BLaER1 (cell line): ENCODE measurements around the gene OR51E1.

Source experiments
- H3K27ac ChIP-seq: shearing (Covaris generic); formaldehyde crosslinking; 2 replicates; pipeline ENCODE4 v1.8.1; 2022
- H3K27me3 ChIP-seq: shearing (Covaris generic); formaldehyde crosslinking; 2 replicates; pipeline ENCODE4 v1.8.1; 2022
- H3K36me3 ChIP-seq: shearing (Covaris generic); formaldehyde crosslinking; 2 replicates; pipeline ENCODE4 v1.8.1; 2022
- H3K4me1 ChIP-seq: shearing (Covaris generic); formaldehyde crosslinking; 2 replicates; pipeline ENCODE4 v1.8.1; 2022
- H3K4me2 ChIP-seq: shearing (Covaris generic); formaldehyde crosslinking; 2 replicates; pipeline ENCODE4 v1.8.1; 2022
- H3K4me3 ChIP-seq: shearing (Covaris generic); formaldehyde crosslinking; 2 replicates; pipeline ENCODE4 v1.8.1; 2022
- H3K9ac ChIP-seq: shearing (Covaris generic); formaldehyde crosslinking; 2 replicates; pipeline ENCODE4 v1.8.1; 2022
- H3K9me3 ChIP-seq: shearing (Covaris generic); formaldehyde crosslinking; 2 replicates; pipeline ENCODE4 v1.8.1; 2022
- H4K20me1 ChIP-seq: shearing (Covaris generic); formaldehyde crosslinking; 2 replicates; pipeline ENCODE4 v1.8.1; 2022
- Cebpa-rat ChIP-seq: shearing (Covaris generic); IDR thresholded peaks from 2 replicates; pipeline ENCODE4 v1.8.1; 2022

Gene OR51E1

DNA sequence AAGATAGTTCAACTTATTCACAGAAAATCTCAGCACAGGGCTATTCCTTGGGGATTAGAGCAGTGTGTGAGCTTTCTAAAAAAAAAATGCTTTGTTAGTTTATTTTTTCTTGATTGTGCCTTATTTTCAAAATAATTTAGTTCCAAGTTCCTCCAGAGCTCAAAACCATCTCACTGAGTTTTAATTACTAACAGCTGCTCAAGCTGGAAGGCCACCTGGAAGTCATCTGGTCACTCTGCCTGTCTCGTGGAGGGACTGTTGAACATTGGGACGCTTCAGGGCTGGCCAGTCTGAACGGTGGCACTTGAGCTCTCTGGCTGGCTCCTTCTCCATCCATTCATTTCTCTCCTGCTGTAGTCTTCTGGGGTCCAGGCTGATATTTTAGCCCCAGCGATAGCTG, 4.0 kb downstream of the OR51E1 start:
- Histone ChIP-seq H3K4me3 (no peak overlapping the region), H3K4me2 (no peak overlapping the region), H3K27ac (no peak overlapping the region), H3K36me3 (no peaks in the 10 kb centered on the region), H3K4me1 (peaks cover 5% of the 10 kb centered on the region; the same call in 1 of the 2 replicates), H3K9me3 (no peaks in the 10 kb centered on the region), H4K20me1 (no peaks in the 10 kb centered on the region), H3K27me3 (no peaks in the 10 kb centered on the region), H3K9ac (no peak overlapping the region)
- no peak for TF ChIP-seq Cebpa-rat

DNA sequence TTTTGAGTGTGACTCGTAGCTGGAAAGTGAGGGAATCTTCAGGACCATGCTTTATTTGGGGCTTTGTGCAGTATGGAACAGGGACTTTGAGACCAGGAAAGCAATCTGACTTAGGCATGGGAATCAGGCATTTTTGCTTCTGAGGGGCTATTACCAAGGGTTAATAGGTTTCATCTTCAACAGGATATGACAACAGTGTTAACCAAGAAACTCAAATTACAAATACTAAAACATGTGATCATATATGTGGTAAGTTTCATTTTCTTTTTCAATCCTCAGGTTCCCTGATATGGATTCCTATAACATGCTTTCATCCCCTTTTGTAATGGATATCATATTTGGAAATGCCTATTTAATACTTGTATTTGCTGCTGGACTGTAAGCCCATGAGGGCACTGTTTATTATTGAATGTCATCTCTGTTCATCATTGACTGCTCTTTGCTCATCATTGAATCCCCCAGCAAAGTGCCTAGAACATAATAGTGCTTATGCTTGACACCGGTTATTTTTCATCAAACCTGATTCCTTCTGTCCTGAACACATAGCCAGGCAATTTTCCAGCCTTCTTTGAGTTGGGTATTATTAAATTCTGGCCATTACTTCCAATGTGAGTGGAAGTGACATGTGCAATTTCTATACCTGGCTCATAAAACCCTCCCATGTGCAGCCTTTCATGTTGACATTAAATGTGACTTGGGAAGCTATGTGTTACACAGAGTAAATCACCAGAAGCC, 11.0 kb downstream of the OR51E1 start:
- H3K9me3 ChIP-seq: no peaks in the 10 kb centered on the region
- H3K27ac ChIP-seq: no peak overlapping the region
- H3K4me2 ChIP-seq: no peak overlapping the region
- no peaks in the 10 kb centered on the region for H3K4me1 ChIP-seq
- TF ChIP-seq Cebpa-rat: no peak
- H3K4me3 ChIP-seq: no peak overlapping the region
- H3K27me3 ChIP-seq: no peaks in the 10 kb centered on the region
- no peaks in the 10 kb centered on the region for H3K36me3 ChIP-seq
- no peak overlapping the region for H3K9ac ChIP-seq
- no peaks in the 10 kb centered on the region for H4K20me1 ChIP-seq

DNA sequence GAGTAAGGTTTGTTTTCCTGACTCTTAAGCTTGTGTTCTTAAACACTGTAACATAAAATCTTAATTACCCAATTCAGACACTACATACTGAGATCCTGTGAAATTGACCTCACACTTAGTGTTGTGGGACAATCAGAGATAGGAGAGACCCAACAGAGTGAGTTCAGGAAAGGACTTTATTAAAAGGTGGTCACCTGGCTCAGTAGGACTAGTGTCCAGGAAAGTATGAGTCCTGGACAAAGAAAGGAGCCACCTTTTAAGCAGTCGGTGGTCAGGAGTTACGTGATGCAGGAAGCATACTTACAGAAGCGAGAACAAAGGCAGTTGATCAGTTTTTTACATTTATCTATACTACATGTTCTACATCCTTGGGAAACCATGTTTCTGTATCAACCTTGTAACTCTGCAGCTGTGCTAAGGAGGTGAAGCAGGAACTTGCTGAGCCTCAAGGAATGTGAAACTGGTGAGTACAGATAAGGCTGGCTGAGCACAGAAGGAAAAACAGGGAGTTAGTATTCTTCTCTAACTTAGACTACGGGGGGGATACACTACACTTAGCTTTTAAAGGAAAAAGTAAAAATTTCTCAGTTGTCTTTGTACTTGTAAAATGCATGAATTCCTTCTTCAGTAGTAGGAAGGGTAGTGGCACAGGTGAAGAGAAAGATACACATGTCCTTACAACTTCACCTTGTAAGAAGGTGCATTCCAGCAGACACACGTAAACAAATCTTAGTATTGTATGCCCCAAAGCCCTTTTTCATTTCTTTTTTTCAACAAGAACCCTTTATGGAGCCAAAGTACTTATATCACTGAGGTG, 15.1 kb downstream of the OR51E1 start:
- H3K27me3 ChIP-seq: no peaks in the 10 kb centered on the region
- H3K9ac ChIP-seq: no peak overlapping the region
- no peaks in the 10 kb centered on the region for H3K9me3 ChIP-seq
- H3K4me1 ChIP-seq: no peaks in the 10 kb centered on the region
- H3K27ac ChIP-seq: no peak overlapping the region
- no peaks in the 10 kb centered on the region for H3K36me3 ChIP-seq
- no peak overlapping the region for H3K4me2 ChIP-seq
- H3K4me3 ChIP-seq: no peak overlapping the region
- no peak for TF ChIP-seq Cebpa-rat
- H4K20me1 ChIP-seq: no peaks in the 10 kb centered on the region

DNA sequence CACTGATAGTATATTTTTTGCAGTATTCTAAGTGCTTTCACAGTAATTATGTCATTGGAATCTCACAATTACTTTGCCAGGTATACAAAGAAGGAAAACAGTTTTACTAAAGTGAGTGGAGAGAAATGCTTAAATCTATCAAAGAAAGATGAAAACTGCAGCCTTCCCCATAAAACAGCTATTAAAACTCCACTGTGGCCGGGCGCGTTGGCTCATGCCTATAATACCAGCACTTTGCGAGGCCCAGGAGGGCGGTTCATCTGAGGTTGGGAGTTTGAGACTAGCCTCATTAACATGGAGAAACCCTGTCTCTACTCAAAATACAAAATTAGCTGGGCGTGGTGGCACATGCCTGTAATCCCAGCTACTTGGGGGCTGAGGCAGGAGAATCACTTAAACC, 19.1 kb downstream of the OR51E1 start:
- Histone ChIP-seq H3K4me2 (no peak overlapping the region), H3K27ac (no peak overlapping the region), H3K27me3 (no peaks in the 10 kb centered on the region), H3K36me3 (no peaks in the 10 kb centered on the region), H3K9me3 (no peaks in the 10 kb centered on the region), H4K20me1 (no peaks in the 10 kb centered on the region), H3K4me3 (no peak overlapping the region), H3K4me1 (no peaks in the 10 kb centered on the region), H3K9ac (no peak overlapping the region)
- TF ChIP-seq Cebpa-rat: no peak

DNA sequence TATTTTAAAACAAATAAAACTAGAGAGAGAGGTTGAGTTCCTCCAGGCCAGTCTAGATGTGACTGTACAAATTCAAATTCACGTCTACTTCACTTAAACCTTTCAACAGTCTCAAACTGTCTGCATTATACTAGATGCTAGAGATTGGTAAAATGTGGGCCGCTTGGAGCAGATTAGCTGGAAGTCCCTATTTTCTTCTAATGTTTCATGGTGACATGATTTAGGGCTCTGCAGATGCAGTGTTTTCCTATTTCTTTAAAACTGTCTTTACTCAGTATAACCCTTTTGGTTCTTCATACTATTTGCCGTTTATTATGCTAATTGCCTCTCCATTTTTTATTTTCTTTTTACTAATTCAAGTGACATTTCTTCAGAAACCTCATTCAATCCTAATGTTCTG, 20.4 kb downstream of the OR51E1 start:
- TF ChIP-seq Cebpa-rat: no peak
- Histone ChIP-seq H3K27ac (no peak overlapping the region), H4K20me1 (no peaks in the 10 kb centered on the region), H3K36me3 (no peaks in the 10 kb centered on the region), H3K9me3 (no peaks in the 10 kb centered on the region), H3K27me3 (no peaks in the 10 kb centered on the region), H3K9ac (no peak overlapping the region), H3K4me1 (no peaks in the 10 kb centered on the region), H3K4me3 (no peak overlapping the region), H3K4me2 (no peak overlapping the region)

DNA sequence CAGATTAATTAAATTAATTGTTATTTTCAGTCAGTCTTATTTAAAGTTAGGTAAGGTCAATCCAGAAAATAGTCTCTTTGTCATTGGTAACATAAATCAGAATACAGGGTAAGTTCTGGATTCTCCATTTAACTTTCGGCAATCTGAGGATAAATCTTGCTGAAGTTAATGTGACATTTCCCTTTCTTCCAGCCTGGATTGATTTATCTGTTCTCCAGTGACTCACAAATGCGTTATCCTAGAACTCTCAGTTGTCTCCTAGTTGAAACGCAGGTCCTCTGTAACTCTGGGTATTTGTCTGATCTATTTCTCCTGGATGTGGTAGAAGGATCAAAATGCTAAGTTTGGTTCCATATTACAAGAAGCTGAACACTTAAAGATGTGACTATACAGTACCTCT, 21.0 kb downstream of the OR51E1 start:
- no peaks in the 10 kb centered on the region for H4K20me1 ChIP-seq
- H3K27me3 ChIP-seq: no peaks in the 10 kb centered on the region
- H3K4me1 ChIP-seq: no peaks in the 10 kb centered on the region
- TF ChIP-seq Cebpa-rat: no peak
- H3K36me3 ChIP-seq: no peaks in the 10 kb centered on the region
- no peak overlapping the region for H3K4me2 ChIP-seq
- no peak overlapping the region for H3K9ac ChIP-seq
- no peaks in the 10 kb centered on the region for H3K9me3 ChIP-seq
- H3K27ac ChIP-seq: no peak overlapping the region
- H3K4me3 ChIP-seq: no peak overlapping the region

DNA sequence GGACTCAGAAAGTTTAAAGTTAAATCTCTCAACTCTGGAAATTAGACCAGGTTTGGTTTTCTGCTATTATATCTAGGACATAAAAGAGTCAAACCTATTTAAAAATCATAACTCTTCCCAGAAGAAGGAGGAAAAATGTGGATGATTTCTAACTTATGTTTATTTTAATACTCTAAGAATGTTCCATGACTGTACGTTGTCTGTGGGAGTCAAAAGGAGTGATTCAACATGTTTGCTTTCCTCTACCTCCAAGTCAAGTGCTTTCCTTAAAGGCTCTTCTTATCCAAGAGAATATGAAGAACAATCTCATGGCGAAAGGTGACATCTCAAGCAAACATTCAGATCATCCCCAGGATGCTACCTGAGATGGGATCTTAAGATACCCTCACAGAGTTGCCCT, 21.6 kb downstream of the OR51E1 start:
- Histone ChIP-seq H3K27ac (no peak overlapping the region), H3K9ac (no peak overlapping the region), H3K36me3 (no peaks in the 10 kb centered on the region), H3K9me3 (no peaks in the 10 kb centered on the region), H4K20me1 (no peaks in the 10 kb centered on the region), H3K4me2 (no peak overlapping the region), H3K27me3 (no peaks in the 10 kb centered on the region), H3K4me3 (no peak overlapping the region), H3K4me1 (no peaks in the 10 kb centered on the region)
- TF ChIP-seq Cebpa-rat: no peak

DNA sequence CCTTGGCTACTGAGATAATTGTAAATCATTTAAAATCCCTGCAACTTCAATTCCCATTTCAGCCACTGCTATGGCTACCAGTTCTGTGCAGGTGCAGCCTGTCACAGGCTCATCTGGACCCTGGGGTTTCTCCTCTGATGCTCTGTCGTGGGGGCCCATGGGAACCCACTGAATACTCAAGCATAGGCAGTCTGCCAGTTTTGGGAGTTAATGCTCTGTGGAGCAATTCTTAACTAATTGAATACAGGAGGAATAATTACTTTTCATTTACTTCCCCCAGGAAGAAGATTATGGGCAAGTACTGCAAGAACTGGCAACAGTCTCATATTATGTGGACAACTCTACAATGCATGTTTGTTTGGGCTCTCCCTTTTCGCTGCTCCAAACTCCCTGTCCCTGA, 28.0 kb downstream of the OR51E1 start:
- H3K4me2 ChIP-seq: no peak overlapping the region
- TF ChIP-seq Cebpa-rat: no peak
- H3K36me3 ChIP-seq: no peaks in the 10 kb centered on the region
- no peak overlapping the region for H3K9ac ChIP-seq
- H3K9me3 ChIP-seq: no peaks in the 10 kb centered on the region
- H3K4me3 ChIP-seq: no peak overlapping the region
- no peaks in the 10 kb centered on the region for H3K27me3 ChIP-seq
- H4K20me1 ChIP-seq: no peaks in the 10 kb centered on the region
- H3K4me1 ChIP-seq: no peaks in the 10 kb centered on the region
- H3K27ac ChIP-seq: no peak overlapping the region

DNA sequence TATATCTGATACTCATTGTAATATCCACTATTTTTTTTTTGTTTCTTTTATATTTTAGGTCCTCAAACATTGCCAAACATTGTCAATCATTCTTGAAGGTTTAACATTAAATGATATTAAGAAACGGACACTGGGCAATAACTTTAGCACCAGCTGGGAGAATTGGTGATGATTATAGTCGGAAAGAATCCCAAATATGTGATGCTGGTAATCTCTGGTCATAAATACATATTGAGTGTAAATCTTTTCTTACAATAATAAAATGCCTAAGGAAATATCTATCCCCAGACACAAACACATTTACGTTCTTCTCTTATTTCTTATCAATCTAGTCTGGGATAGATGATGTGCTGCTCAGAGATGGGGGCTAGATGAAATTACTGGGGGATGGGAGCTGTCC, 28.7 kb downstream of the OR51E1 start:
- H4K20me1 ChIP-seq: no peaks in the 10 kb centered on the region
- H3K9ac ChIP-seq: no peak overlapping the region
- no peak overlapping the region for H3K4me2 ChIP-seq
- H3K4me1 ChIP-seq: no peaks in the 10 kb centered on the region
- no peaks in the 10 kb centered on the region for H3K9me3 ChIP-seq
- H3K27me3 ChIP-seq: no peaks in the 10 kb centered on the region
- TF ChIP-seq Cebpa-rat: no peak
- H3K4me3 ChIP-seq: no peak overlapping the region
- H3K27ac ChIP-seq: no peak overlapping the region
- H3K36me3 ChIP-seq: no peaks in the 10 kb centered on the region

DNA sequence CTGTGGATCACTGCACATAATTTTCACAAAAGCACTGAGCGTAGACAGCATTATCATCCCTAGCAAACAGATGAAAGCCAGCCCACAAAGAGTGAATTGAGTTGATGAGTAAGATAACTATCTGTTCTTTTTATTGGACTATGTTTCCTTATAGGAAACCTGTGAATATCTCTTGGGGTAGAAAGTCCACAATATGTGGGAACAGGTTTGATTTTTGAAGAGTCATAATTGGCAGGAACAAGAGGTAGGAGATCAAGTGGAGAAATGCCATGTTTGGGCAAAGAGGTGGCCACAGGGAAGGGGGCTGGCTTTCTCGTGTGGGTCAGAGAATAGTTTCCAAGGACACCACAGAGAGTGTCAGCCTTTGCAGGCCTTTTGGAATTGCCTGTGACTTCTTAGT, 30.0 kb downstream of the OR51E1 start:
- Histone ChIP-seq H3K9ac (no peak overlapping the region), H4K20me1 (no peaks in the 10 kb centered on the region), H3K36me3 (no peaks in the 10 kb centered on the region), H3K4me3 (no peak overlapping the region), H3K27me3 (no peaks in the 10 kb centered on the region), H3K9me3 (no peaks in the 10 kb centered on the region), H3K4me2 (no peak overlapping the region), H3K27ac (no peak overlapping the region), H3K4me1 (no peaks in the 10 kb centered on the region)
- no peak for TF ChIP-seq Cebpa-rat
